Measurements from ENCODE around the gene VSTM4.

Gene VSTM4

GRCh38 chr10:49001402-49001801, 113.9 kb downstream of the VSTM4 start:
- DNase-seq: no peak

DNA sequence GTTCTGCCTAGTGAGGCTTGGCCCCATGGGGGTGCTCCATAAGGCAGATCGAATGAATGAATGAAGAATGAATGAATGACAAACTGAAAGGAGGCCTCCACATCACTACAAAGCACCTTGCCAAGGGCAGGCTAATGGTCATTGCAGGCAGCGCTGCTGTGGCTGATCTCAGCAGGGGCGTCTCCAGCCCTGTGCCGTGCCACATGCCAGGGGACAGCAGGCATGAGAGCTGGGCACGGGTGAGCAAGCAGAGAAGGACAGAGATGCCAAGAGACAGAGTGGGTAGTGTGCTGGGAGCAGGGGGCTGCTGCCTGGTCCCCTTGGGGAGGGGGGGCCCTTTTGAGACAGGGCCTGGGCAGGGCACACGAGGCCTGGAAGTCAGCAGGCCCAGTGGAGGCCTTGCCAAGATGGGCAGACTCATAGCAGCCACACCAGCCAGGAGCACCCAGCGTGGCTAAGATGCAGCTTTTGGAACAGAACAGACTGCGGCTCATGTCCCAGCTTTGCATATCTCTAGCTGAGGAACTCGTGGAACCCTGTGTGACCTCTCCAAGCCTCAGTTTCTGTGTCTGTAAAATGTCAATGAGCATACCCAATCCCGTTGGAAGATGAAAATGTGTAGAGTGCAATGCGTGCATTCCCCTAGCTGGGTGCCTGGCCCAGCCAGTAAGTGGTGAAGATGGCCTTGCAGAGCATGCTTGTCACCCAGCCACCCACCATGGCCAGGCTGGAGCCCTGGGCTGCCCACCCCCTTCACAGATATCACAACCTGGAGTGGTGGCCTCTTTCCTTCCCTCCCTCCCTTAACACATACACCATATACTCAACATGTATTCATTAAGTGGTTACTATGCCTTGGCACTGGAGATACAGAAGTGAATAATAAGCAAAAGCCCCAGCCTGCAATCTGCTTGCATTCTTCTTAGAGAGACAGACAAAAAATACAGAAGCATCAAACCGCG, 114.6 kb downstream of the VSTM4 start:
- DNase-seq: no peak

GRCh38 chr10:48999346-48999745, 116.0 kb downstream of the VSTM4 start:
- no peak for DNase-seq

DNA sequence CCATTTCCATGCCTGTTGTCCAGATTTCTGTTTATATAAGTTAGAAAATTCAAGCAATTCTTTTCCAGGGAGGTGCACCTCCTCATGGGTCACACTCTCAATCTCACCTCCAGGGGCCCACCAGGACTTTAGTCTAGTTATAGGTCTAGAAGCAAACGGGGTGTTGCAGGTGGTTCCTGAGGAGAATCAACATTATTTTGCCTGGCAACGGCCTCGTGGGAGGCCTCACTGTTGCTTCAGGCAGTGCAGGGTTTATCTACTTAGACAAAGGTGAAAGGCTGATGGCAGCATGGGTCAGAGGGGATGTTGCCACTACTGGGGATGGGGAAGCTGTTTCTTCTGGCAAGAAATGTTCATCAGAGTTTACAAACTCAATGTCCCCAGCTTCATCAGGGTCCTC, 119.0 kb downstream of the VSTM4 start:
- no peak for DNase-seq

DNA sequence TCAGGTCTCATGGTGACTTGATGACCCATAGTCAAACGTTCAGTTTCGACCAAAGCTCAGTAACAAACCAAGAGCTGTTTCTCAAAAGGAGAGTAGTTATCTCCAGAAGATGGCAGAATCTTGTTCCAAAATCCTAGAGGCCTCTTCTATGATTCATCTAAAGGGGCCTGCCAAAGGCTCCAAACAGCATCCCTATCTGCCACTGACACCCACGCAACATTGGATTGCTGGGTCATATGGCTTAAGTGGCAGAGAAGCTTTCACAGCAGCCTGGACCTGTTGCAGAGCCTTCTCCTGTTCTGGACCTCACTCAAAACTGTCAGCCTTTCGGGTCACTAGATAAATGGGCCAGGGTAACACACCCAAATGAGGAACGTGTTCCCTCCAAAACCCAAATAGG, 121.7 kb downstream of the VSTM4 start:
- DNase-seq: no peak

GRCh38 chr10:48990226-48990625, 125.1 kb downstream of the VSTM4 start:
- DNase-seq: no peak

DNA sequence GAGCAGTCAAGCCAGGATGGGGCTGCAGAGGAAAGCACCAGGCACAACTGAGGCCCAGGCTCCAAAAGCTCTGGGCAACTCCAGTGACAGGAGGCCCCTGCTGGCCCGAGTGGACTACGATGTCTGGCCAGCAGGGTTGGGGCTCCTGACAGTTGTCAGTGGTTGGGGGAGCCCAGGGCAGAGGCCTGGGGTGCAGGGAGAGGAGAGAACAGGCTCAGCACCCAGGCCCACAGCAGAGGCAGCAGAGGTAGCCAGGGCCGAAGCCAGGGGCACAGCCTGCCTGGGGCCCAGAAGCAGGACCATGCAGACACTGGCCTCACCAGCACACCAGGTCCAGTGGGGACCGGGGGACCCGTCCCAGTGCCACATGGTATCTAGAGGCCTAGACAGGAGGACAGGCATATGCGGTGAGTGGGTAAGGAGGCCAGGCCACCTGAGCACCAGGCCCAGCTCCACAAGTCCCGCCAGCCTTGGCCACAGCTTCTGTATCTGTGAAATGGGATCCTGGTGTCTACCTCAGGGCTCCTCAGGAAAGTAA, 129.6 kb downstream of the VSTM4 start:
- no peak for DNase-seq

GRCh38 chr10:48983648-48984351, 131.5 kb downstream of the VSTM4 start:
- DNase-seq: no peak

DNA sequence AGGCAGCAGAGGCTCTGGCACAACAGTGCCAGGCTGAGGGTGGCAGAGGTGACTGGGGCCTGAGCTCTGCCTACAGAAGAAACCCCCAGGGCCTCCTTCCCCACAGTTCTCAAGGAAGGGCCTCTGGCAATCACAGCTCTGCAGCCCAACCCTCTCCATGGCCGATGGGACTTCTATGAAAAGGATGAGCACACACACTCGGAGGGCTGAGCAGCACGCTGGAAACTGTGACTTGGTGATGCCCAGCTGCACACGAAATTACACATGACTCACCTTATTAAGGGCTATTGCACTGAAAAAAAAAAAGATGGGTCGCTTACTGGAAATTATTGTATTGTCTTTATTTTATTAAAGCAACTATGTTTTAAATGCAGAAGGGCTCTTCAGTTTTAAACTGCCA, 132.7 kb downstream of the VSTM4 start:
- DNase-seq: no peak

DNA sequence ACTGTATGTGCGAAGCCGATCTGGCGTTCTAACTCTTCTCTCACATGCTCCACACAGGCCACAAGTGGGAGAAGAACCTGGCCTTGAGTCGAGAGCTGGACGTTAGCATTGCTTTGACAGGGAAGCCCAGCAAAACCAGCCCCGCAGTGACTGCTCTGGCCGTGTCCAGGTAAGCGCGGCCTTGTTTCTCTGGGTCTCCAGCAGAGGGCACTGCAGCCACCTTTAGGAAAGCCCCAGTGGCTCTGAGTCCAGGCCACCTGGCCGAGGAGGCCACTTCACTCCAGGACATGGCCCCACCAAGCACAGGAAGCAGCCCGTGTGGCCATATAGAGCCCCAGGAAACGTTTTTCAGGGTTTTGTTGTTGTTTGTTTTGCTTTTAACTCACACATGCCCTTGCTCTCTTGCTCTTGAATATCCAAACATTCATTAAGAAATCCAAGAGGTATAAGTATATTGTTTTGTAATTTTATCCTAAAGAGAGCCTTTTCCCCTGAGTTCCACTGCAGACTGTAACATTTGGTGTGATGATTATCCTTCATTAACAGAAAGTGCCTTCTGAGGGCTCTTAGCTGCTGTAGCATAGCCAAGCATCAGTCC, 133.9 kb downstream of the VSTM4 start:
- DNase-seq: peak; percentile 49 to 61

GRCh38 chr10:48978318-48978717, 137.0 kb downstream of the VSTM4 start:
- DNase-seq: no peak

DNA sequence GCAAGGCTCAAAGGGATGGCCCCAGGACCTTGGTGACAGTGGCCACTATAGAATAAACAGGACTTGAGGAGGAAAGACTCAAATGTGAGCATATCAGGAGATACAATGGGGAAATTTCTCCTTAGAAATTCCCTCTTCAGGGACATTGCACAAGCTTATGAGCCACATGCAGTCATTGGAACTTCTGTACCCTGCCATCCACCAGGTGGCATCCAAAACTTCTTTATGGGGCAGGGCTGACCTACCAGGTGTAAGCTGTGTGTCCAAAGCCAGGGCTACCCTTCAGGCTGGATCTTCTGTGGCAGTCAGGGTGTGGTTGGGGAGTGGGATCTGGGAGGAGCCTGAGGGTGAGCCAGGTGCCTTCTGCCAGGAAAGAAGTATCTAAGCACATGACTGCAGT, 139.1 kb downstream of the VSTM4 start:
- peak in 1 of 2 experiments; percentile 8 for DNase-seq

- no peak for DNase-seq
These were observed 140.7 kb downstream of the VSTM4 start for GRCh38 chr10:48974510-48975156.

- DNase-seq: no peak
These were observed 142.3 kb downstream of the VSTM4 start for GRCh38 chr10:48973065-48973464.

- no peak for DNase-seq
These were observed 144.7 kb downstream of the VSTM4 start for GRCh38 chr10:48970654-48971053.

DNA sequence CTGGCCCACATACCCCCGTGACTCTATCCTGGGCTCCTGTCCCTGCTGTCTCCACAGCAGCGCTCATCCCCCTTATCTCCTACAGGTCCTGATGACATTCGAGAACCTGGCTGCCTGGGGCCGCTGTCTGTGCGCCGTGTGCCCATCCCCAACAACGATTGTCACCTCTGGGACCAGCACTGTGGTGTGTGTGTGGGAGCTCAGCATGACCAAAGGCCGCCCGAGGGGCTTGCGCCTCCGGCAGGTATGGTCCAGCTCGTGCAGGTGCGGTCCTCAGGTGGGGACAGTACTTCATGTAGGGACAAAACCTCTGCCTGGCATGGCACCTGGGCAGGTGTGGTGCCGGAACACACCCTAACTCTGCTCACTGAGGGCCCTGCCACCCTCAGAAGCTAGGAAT, 145.3 kb downstream of the VSTM4 start:
- DNase-seq: no peak

DNA sequence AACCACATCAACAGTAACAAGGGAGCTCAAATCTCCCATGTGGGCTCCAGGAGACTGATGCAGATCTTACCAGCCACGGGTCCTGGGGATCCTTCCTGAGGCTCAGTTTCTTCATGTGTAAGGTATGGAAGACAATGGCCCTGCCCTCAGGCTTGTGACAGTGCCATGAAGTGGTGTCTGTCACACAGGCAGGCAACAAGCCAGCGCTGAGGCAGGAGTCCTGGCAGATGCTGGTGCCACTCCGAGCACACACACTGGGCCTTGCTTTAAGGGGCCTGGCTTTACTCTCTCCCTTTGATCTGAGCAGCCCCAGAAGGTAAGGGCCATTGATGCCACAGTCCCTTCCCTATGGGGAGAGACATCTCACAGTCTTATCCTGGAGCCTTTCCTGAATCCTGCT, 147.3 kb downstream of the VSTM4 start:
- no peak for DNase-seq

GRCh38 chr10:48965460-48965859, 149.9 kb downstream of the VSTM4 start:
- no peak for DNase-seq
